ENCODE measurements around the gene PARD3.

Gene PARD3

DNA sequence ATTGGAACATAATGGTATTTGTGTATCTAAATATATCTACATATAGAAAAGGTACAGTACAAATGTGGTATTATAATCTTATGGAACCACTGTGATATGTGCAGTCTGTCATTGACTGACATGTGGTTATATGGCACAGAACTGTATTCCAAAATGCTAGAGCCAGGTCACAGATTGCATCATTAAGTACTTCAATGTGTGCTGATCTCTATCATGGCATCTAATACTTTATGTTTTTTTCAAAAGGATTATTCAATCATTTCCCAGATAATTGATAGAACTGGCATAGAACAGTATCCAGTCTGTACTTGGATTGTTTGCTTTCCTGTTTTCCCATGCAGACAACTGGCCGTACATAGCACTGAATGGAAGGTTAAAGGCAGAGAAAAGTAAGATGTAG is 662.7 kb downstream of the PARD3 start:
- TF ChIP-seq, protein P1, sequence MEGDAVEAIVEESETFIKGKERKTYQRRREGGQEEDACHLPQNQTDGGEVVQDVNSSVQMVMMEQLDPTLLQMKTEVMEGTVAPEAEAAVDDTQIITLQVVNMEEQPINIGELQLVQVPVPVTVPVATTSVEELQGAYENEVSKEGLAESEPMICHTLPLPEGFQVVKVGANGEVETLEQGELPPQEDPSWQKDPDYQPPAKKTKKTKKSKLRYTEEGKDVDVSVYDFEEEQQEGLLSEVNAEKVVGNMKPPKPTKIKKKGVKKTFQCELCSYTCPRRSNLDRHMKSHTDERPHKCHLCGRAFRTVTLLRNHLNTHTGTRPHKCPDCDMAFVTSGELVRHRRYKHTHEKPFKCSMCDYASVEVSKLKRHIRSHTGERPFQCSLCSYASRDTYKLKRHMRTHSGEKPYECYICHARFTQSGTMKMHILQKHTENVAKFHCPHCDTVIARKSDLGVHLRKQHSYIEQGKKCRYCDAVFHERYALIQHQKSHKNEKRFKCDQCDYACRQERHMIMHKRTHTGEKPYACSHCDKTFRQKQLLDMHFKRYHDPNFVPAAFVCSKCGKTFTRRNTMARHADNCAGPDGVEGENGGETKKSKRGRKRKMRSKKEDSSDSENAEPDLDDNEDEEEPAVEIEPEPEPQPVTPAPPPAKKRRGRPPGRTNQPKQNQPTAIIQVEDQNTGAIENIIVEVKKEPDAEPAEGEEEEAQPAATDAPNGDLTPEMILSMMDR (conservative IDR thresholded peaks at IDR 0.05; ENCODE audit: low read depth): no peak
- DNase-seq (ENCODE audit: low spot score): no peak
- ChIA-PET POLR2A (ENCODE audit: low non-redundant PET) (no interaction called here), CTCF (no interaction called here)
- H3K27ac ChIP-seq: no peak overlapping the region

DNA sequence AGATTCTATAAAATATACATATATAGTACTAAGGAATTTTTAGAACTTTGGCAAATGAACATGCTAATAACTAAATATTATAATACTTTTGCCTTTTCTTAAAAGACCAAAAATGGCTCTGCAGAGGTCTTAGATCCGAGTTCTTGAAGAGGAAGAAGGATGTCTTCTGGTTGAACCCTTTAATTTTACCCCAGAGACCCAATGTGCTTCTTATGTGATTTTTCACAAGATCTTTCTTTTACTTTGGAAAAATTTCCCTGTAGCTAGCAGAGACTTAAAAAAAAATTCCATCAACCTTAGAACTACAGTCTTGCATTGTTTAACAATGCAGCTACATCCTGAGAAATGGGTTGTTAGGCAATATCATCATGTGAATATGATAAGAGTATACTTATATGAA is 663.2 kb downstream of the PARD3 start:
- no peak for DNase-seq (ENCODE audit: low spot score)
- ChIA-PET POLR2A (ENCODE audit: low non-redundant PET) (no interaction called here), CTCF (interaction anchor here (0.8 kb wide), 1 partner anchor 21 kb away, joined by 3 read pairs; no protein-coding TSS in a partner anchor)
- no peak overlapping the region for H3K27ac ChIP-seq
- TF ChIP-seq, protein P1 (conservative IDR thresholded peaks at IDR 0.05; ENCODE audit: low read depth): no peak

DNA sequence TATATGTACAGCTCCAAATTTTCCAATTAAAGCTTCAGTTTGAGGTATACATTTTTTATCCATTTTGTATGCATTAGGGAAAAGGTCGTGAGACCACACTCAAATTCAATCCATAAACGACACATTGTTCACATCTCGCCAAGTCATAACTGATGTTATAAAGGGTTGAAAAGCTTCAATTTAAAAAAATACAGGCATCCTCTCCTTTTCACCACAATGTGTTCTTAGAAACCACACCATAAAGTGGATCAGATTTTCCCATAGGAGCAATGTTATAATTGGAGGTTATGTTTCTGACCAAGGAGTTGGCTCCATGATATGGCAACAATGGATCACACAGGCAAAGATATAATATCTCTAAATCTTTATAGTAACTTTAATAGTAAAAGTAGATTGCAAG is 663.6 kb downstream of the PARD3 start:
- H3K27ac ChIP-seq: no peak overlapping the region
- ChIA-PET CTCF (interaction anchor here (0.8 kb wide), 1 partner anchor 22 kb away, joined by 3 read pairs; no protein-coding TSS in a partner anchor), POLR2A (ENCODE audit: low non-redundant PET) (no interaction called here)
- TF ChIP-seq, protein P1 (conservative IDR thresholded peaks at IDR 0.05; ENCODE audit: low read depth): no peak
- no peak for DNase-seq (ENCODE audit: low spot score)

DNA sequence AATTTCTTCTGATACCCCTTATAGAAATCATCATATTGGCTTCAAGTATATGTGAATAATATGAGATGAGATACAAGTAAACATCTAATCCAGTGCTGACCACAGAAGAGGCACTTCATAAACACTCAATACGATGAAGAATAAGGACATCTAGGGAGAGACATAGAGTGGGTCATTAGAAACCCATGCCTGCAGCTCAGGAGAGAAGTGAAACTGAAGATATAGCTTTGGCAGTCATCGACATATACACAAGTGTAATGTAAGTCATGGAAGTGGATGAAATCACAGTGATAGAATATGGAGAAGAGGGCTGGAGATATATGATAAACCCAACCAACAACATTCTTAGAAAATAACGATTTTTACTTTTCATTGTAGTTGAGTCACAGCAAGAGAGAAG is 665.0 kb downstream of the PARD3 start:
- TF ChIP-seq, protein P1 (conservative IDR thresholded peaks at IDR 0.05; ENCODE audit: low read depth): no peak
- POLR2A ChIA-PET (ENCODE audit: low non-redundant PET): no interaction called here
- no peak for DNase-seq (ENCODE audit: low spot score)
- CTCF ChIA-PET: no interaction called here
- no peak overlapping the region for H3K27ac ChIP-seq

GRCh38 chr10:34148305-34148657 is 666.8 kb downstream of the PARD3 start:
- ChIA-PET CTCF (interaction anchor here (0.6 kb wide), 1 partner anchor 324 kb away, joined by 3 read pairs; no protein-coding TSS in a partner anchor), POLR2A (ENCODE audit: low non-redundant PET) (no interaction called here)

DNA sequence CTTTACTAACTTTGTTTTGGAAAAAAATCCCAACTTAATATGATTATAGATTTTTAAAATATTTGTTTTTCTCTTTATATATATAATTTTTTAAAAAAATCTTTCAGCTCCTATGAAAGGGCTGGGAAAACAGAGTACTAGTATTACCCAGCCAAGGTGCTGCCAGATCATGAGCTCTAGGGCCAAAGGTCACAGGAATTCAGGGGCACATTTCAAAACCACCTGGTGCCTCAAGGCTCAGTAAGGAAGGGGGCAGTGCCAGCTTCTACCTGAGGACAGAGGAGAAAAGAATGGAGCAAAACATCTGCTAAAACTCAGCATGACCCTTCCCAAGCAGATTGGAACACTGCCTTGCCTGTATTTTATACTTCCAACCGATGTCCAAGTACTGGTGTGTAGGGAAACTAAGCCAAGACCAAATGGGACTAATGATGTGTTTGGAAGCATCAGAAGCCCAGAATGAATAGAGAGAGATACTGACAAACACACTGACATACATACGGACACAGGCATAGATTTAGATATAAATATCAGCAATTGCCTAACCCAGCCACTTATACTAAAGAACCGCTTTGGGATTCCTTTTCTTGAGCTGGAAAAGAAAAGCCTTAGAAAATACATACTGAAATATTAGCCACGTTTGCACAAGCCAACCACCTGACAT is 667.3 kb downstream of the PARD3 start:
- ChIA-PET CTCF (interaction anchor here (0.6 kb wide), 1 partner anchor 323 kb away, joined by 3 read pairs; no protein-coding TSS in a partner anchor), POLR2A (ENCODE audit: low non-redundant PET) (no interaction called here)
- H3K27ac ChIP-seq: no peak overlapping the region
- no peak for DNase-seq (ENCODE audit: low spot score)
- TF ChIP-seq, protein P1 (conservative IDR thresholded peaks at IDR 0.05; ENCODE audit: low read depth): no peak

More at GRCh38 chr10:34148305-34148657, 666.8 kb downstream of the PARD3 start:
- DNase-seq (ENCODE audit: low spot score): no peak
- no peak overlapping the region for H3K27ac ChIP-seq
- TF ChIP-seq, protein P1 (conservative IDR thresholded peaks at IDR 0.05; ENCODE audit: low read depth): no peak

All from RWPE1 (cell line).